ENCODE data around the gene MYL5. TPM values are rescaled to one million over a fixed set of nuclear protein-coding genes. Genes with fewer than 3 reads are reported as not detected.
A peak's percentile ranks its signal among the peaks of the same experiment; 100 is the strongest.

Gene MYL5
- polyA plus RNA-seq, 3 donors = 4.2 to 12.6 (median 7.2) TPM

- H3K27me3 Mint-ChIP-seq (ENCODE audit: low read depth in 3 of 3) = peaks cover 4 to 8% (median 5%) of the 10 kb centered on the region in 3 donors
- Histone ChIP-seq H3K4me3 (replicated peaks in 1 of 3; ENCODE audit: low read depth in 2 of 3, low read length in 3 of 3) (peak overlapping the region; percentile 67 to 81 (median 75)), H3K9me3 (replicated peaks in 1 of 2; ENCODE audit: control insufficient read depth in 1 of 2, insufficient read depth in 1 of 2, low read length in 2 of 2) (peaks cover 0 to 4% of the 10 kb centered on the region in 2 donors), H3K36me3 (replicated peaks in 1 of 2; ENCODE audit: control insufficient read depth in 1 of 2, insufficient read depth in 2 of 2, low read length in 2 of 2) (no peaks in the 10 kb centered on the region), H3K9ac (ENCODE audit: insufficient read depth, low read length, poor library complexity, severe bottlenecking) (peak overlapping the region; percentile 87), H3K27me3 (ENCODE audit: control insufficient read depth in 2 of 2, insufficient read depth in 2 of 2, low read length in 2 of 2) (no peaks in the 10 kb centered on the region), H3K4me2 (replicated peaks; ENCODE audit: extremely low read depth, low read length, poor library complexity, severe bottlenecking) (peak overlapping the region; percentile 89), H3K79me2 (ENCODE audit: insufficient read depth, low read length) (no peaks in the 10 kb centered on the region), H3K27ac (ENCODE audit: low read depth in 1 of 2, low read length in 2 of 2) (peak overlapping the region in 1 of 2 donors; percentile 83), H3K4me1 (ENCODE audit: control insufficient read depth in 1 of 2, insufficient read depth in 2 of 2, low read length in 2 of 2) (peaks cover 11 to 15% of the 10 kb centered on the region in 2 donors), H4K20me1 (ENCODE audit: insufficient read depth, low read length) (no peaks in the 10 kb centered on the region), H2AFZ (ENCODE audit: insufficient read depth, low read depth, low read length, poor library complexity, severe bottlenecking) (peak overlapping the region; percentile 88)
- peak overlapping the region in 5 of 7 donors; percentile 31 to 81 (median 66) for H3K27ac Mint-ChIP-seq
- peak overlapping the region; percentile 85 to 91 for H3K4me3 Mint-ChIP-seq
- WGBS (ENCODE audit: insufficient coverage) = under 1% methylated on average over 74 of the region's 80 CpGs
- intact Hi-C loops (cut with micrococcal nuclease) = no loop called here
- H3K36me3 Mint-ChIP-seq = no peaks in the 10 kb centered on the region
- H3K4me1 Mint-ChIP-seq = peaks cover 10% of the 10 kb centered on the region
- peaks cover 0 to 14% (median 8%) of the 10 kb centered on the region in 7 donors for H3K9me3 Mint-ChIP-seq
- DNase-seq = peak in 2 of 3 donors; percentile 36 to 37
- TF ChIP-seq CTCF (IDR thresholded peaks at IDR 0.05) = no peak
Observed at GRCh38 chr4:663438-664428, 10.6 kb upstream of the MYL5 start.

GRCh38 chr4:664713-665231 is 9.6 kb upstream of the MYL5 start:
- TF ChIP-seq CTCF (IDR thresholded peaks at IDR 0.05) = no peak
- peaks cover 0 to 13% (median 2%) of the 10 kb centered on the region in 7 donors for H3K9me3 Mint-ChIP-seq
- Histone ChIP-seq H2AFZ (ENCODE audit: insufficient read depth, low read depth, low read length, poor library complexity, severe bottlenecking) (peak overlapping the region; percentile 88), H4K20me1 (ENCODE audit: insufficient read depth, low read length) (no peaks in the 10 kb centered on the region), H3K79me2 (ENCODE audit: insufficient read depth, low read length) (no peaks in the 10 kb centered on the region), H3K9me3 (replicated peaks in 1 of 2; ENCODE audit: control insufficient read depth in 1 of 2, insufficient read depth in 1 of 2, low read length in 2 of 2) (no peaks in the 10 kb centered on the region), H3K36me3 (replicated peaks in 1 of 2; ENCODE audit: control insufficient read depth in 1 of 2, insufficient read depth in 2 of 2, low read length in 2 of 2) (no peaks in the 10 kb centered on the region), H3K4me2 (replicated peaks; ENCODE audit: extremely low read depth, low read length, poor library complexity, severe bottlenecking) (no peak overlapping the region), H3K9ac (ENCODE audit: insufficient read depth, low read length, poor library complexity, severe bottlenecking) (no peak overlapping the region), H3K27ac (ENCODE audit: low read depth in 1 of 2, low read length in 2 of 2) (no peak overlapping the region), H3K27me3 (ENCODE audit: control insufficient read depth in 2 of 2, insufficient read depth in 2 of 2, low read length in 2 of 2) (no peaks in the 10 kb centered on the region), H3K4me1 (ENCODE audit: control insufficient read depth in 1 of 2, insufficient read depth in 2 of 2, low read length in 2 of 2) (peaks cover 11 to 15% of the 10 kb centered on the region in 2 donors), H3K4me3 (replicated peaks in 1 of 3; ENCODE audit: low read depth in 2 of 3, low read length in 3 of 3) (peak overlapping the region in 1 of 3 experiments; percentile 81)
- peaks cover 3 to 8% (median 4%) of the 10 kb centered on the region in 3 donors for H3K27me3 Mint-ChIP-seq (ENCODE audit: low read depth in 3 of 3)
- no peak for DNase-seq
- intact Hi-C loops (cut with micrococcal nuclease) = no loop called here
- H3K36me3 Mint-ChIP-seq = no peaks in the 10 kb centered on the region
- peak overlapping the region; percentile 85 to 91 for H3K4me3 Mint-ChIP-seq
- H3K27ac Mint-ChIP-seq = no peak overlapping the region
- peaks cover 10% of the 10 kb centered on the region for H3K4me1 Mint-ChIP-seq
- 97% methylated on average over 22 of the region's 24 CpGs for whole genome bisulfite sequencing (ENCODE audit: insufficient coverage)

Measured in CD14-positive monocyte (primary cell).